HEK293 (cell line): Measurements from ENCODE around the gene ZNF593.

Experiments used
- CTCF ChIA-PET: fragments of 350-600 bp; formaldehyde crosslinking; extraction: SDS; loops from one replicate; lab custom pipeline; 2021; ENCODE audit warnings: antibody characterized with exemption; lab: Yijun Ruan, JAX
- POLR2A ChIA-PET: fragments of 300-600 bp; formaldehyde crosslinking; extraction: SDS; loops from one replicate; lab custom pipeline; 2020; ENCODE audit warnings: antibody characterized with exemption, inconsistent platforms; lab: Yijun Ruan, JAX
- H3K27ac ChIP-seq: fragments of 200-500 bp; sonication (Bioruptor generic); 2 replicates; pipeline ENCODE4 v1.5.1; 2014; ENCODE audit warnings: low read depth, low read length, control low read depth, inconsistent platforms; ENCODE audit errors: extremely low read depth
- H3K36me3 ChIP-seq, 2 experiments: fragments of 200-500 bp in 1 of 2; sonication (Bioruptor generic) in 1 of 2; 1 replicate in 1 of 2; 2 replicates in 1 of 2; pipeline ENCODE4 v1.5.1; 2014 to 2017; ENCODE audit warnings: inconsistent platforms in 2 of 2, low read length in 2 of 2; ENCODE audit not compliant: control insufficient read depth in 2 of 2, insufficient read depth in 1 of 2
- H3K4me1 ChIP-seq: fragments of 200-500 bp; sonication (Bioruptor generic); 2 replicates; pipeline ENCODE4 v1.5.1; 2014; ENCODE audit warnings: mild to moderate bottlenecking, low read length, inconsistent platforms; ENCODE audit not compliant: control insufficient read depth, insufficient read depth
- H3K4me3 ChIP-seq: 2 replicates; pipeline ENCODE4 v1.5.1; 2011; ENCODE audit warnings: low read depth, mild to moderate bottlenecking, control low read depth, low read length, moderate library complexity
- H3K9me3 ChIP-seq: fragments of 200-500 bp; sonication (Bioruptor generic); 2 replicates; pipeline ENCODE4 v1.5.1; 2014; ENCODE audit warnings: low read depth, low read length, inconsistent platforms; ENCODE audit not compliant: control insufficient read depth, insufficient read depth
- HOXC10 ChIP-seq: sonication (generic); formaldehyde crosslinking; IDR thresholded peaks from 2 replicates; pipeline ENCODE4 v1.8.1; 2023; ENCODE audit warnings: mild to moderate bottlenecking, missing genetic modification reagents
- HOXD13 ChIP-seq: sonication (generic); formaldehyde crosslinking; IDR thresholded peaks from 2 replicates; pipeline ENCODE4 v1.8.0; 2022; ENCODE audit warnings: missing genetic modification reagents, borderline replicate concordance
- KLF9 ChIP-seq: fragments of 450-650 bp; formaldehyde crosslinking; IDR thresholded peaks from 2 replicates; pipeline ENCODE4 v1.5.1; 2016; ENCODE audit warnings: missing biosample characterization, missing genetic modification characterization, low read depth
- SALL2 ChIP-seq: fragments of 450-650 bp; formaldehyde crosslinking; IDR thresholded peaks from 2 replicates; pipeline ENCODE4 v1.5.0; 2017; ENCODE audit warnings: missing biosample characterization, mild to moderate bottlenecking, missing genetic modification characterization, borderline replicate concordance
- ZIC2 ChIP-seq: fragments of 450-650 bp; formaldehyde crosslinking; IDR thresholded peaks from 2 replicates; pipeline ENCODE4 v1.5.1; 2016; ENCODE audit warnings: missing biosample characterization, missing genetic modification characterization
- ZNF138 ChIP-seq: fragments of 450-650 bp; formaldehyde crosslinking; IDR thresholded peaks from 2 replicates; pipeline ENCODE4 v1.5.1; 2016; ENCODE audit warnings: missing biosample characterization, missing genetic modification characterization, borderline replicate concordance
- ZNF23 ChIP-seq: fragments of 450-650 bp; formaldehyde crosslinking; IDR thresholded peaks from 2 replicates; pipeline ENCODE4 v1.5.1; 2016; ENCODE audit warnings: missing biosample characterization, missing genetic modification characterization, borderline replicate concordance
- ZNF24 ChIP-seq: fragments of 450-650 bp; formaldehyde crosslinking; IDR thresholded peaks from 2 replicates; pipeline ENCODE4 v1.5.1; 2016; ENCODE audit warnings: missing biosample characterization, missing genetic modification characterization
- ZNF311 ChIP-seq: fragments of 450-650 bp; formaldehyde crosslinking; IDR thresholded peaks from 2 replicates; pipeline ENCODE4 v1.5.1; 2017; ENCODE audit warnings: missing biosample characterization, missing genetic modification characterization, borderline replicate concordance
- ZNF394 ChIP-seq: fragments of 450-650 bp; formaldehyde crosslinking; IDR thresholded peaks from 2 replicates; pipeline ENCODE4 v1.5.1; 2016; ENCODE audit warnings: missing biosample characterization, missing genetic modification characterization, mild to moderate bottlenecking, moderate library complexity, borderline replicate concordance
- ZNF404 ChIP-seq: fragments of 450-650 bp; formaldehyde crosslinking; IDR thresholded peaks from 2 replicates; pipeline ENCODE4 v1.5.1; 2017; ENCODE audit warnings: missing biosample characterization, missing genetic modification characterization
- ZNF416 ChIP-seq: fragments of 450-650 bp; formaldehyde crosslinking; IDR thresholded peaks from 2 replicates; pipeline ENCODE4 v1.5.1; 2016; ENCODE audit warnings: missing biosample characterization, missing genetic modification characterization
- ZNF423 ChIP-seq: fragments of 450-650 bp; formaldehyde crosslinking; IDR thresholded peaks from 2 replicates; pipeline ENCODE4 v1.5.1; 2016; ENCODE audit warnings: missing biosample characterization, missing genetic modification characterization
- ZNF473 ChIP-seq: fragments of 450-650 bp; formaldehyde crosslinking; IDR thresholded peaks from 2 replicates; pipeline ENCODE4 v1.5.1; 2017; ENCODE audit warnings: missing biosample characterization, missing genetic modification characterization
- ZNF521 ChIP-seq: fragments of 450-650 bp; formaldehyde crosslinking; IDR thresholded peaks from 2 replicates; pipeline ENCODE4 v1.5.1; 2017; ENCODE audit warnings: missing biosample characterization, mild to moderate bottlenecking, missing genetic modification characterization
- ZNF530 ChIP-seq: fragments of 450-650 bp; formaldehyde crosslinking; IDR thresholded peaks from 2 replicates; pipeline ENCODE4 v1.5.1; 2016; ENCODE audit warnings: low read depth, missing biosample characterization, missing genetic modification characterization
- ZNF561 ChIP-seq: fragments of 450-650 bp; IDR thresholded peaks from 2 replicates; pipeline ENCODE4 v1.5.1; 2018; ENCODE audit warnings: missing biosample characterization, missing genetic modification characterization, borderline replicate concordance
- ZNF596 ChIP-seq: fragments of 450-650 bp; IDR thresholded peaks from 2 replicates; pipeline ENCODE4 v1.5.0; 2018; ENCODE audit warnings: missing biosample characterization, mild to moderate bottlenecking, missing genetic modification characterization, moderate library complexity
- ZNF670 ChIP-seq: fragments of 450-650 bp; formaldehyde crosslinking; IDR thresholded peaks from 2 replicates; pipeline ENCODE4 v1.5.1; 2016; ENCODE audit warnings: missing biosample characterization, missing genetic modification characterization, low read depth
- ZNF701 ChIP-seq: fragments of 450-650 bp; formaldehyde crosslinking; IDR thresholded peaks from 2 replicates; pipeline ENCODE4 v1.5.1; 2016; ENCODE audit warnings: missing biosample characterization, missing genetic modification characterization
- ZNF777 ChIP-seq: fragments of 450-650 bp; formaldehyde crosslinking; IDR thresholded peaks from 2 replicates; pipeline ENCODE4 v1.5.1; 2017; ENCODE audit warnings: missing biosample characterization, missing genetic modification characterization, borderline replicate concordance
- TF ChIP-seq, protein P1 (sequence below): fragments of 450-650 bp; formaldehyde crosslinking; IDR thresholded peaks from 2 replicates; pipeline ENCODE4 v1.5.1; 2017; ENCODE audit warnings: missing biosample characterization, missing genetic modification characterization
- TF ChIP-seq, protein P2 (sequence below): fragments of 450-650 bp; formaldehyde crosslinking; IDR thresholded peaks from 2 replicates; pipeline ENCODE4 v1.5.1; 2016; ENCODE audit warnings: missing biosample characterization, missing genetic modification characterization
- TF ChIP-seq, protein P3 (sequence below): fragments of 450-650 bp; formaldehyde crosslinking; IDR thresholded peaks from 2 replicates; pipeline ENCODE4 v1.5.1; 2016; ENCODE audit warnings: missing biosample characterization, missing genetic modification characterization
- TF ChIP-seq, protein P4 (sequence below): fragments of 450-650 bp; formaldehyde crosslinking; IDR thresholded peaks from 2 replicates; pipeline ENCODE4 v1.5.1; 2017; ENCODE audit warnings: missing biosample characterization, missing genetic modification characterization
- TF ChIP-seq, protein P5 (sequence below): fragments of 450-650 bp; formaldehyde crosslinking; IDR thresholded peaks from 2 replicates; pipeline ENCODE4 v1.5.1; 2016; ENCODE audit warnings: missing biosample characterization, missing genetic modification characterization
- TF ChIP-seq, protein P6 (sequence below): fragments of 450-650 bp; formaldehyde crosslinking; IDR thresholded peaks from 2 replicates; pipeline ENCODE4 v1.5.1; 2016; ENCODE audit warnings: missing biosample characterization, missing genetic modification characterization

The ZNF593 gene

DNA sequence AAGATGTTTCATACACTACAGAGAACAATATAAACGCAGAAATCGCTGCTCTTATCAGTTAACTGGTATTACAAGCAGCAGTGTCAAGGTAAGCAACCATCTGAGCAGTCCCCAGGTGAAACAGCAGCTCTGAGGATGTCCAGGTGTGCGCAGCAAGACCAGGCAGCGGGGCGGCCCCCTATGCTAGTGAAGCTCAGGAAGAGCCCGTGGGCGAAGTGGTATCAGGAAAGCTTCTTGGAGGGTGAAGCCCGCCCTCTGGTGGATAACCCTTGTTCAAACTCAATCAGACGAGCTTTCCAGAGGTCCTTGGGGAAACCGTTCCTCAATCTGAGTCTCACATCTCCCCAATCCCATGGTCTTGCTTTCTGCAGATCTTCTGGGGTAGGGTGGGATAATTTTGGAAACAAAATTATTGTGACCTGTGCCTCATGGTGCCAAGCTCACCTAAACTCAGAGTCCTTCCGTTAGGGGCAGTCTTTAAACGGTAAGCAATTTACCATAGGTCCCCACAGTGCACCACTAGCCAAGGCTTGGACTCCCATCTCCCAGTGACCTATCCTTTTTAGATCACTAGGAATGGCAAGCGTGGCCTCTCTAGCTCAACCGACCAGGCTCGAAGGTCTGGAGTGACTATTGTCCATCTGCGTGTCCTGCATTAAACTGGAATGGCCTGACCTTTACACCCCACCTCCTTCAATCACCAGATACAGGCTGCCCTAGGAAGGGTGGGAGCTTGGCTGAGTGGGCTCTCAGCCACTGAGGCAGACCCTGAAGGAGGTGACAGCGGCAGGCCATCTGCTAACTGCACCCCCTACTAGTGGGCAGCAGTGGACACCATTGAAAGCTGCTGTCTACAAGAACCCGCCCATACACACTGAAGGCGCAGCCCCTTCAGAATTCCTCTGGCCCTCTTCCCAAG is 24.4 kb upstream of the ZNF593 start (continued):
- TF ChIP-seq ZNF24 (tag by site-specific recombination) (no peak), HOXD13 (CRISPR knock-in tag) (no peak), ZIC2 (tag by site-specific recombination) (peak; percentile 67), ZNF777 (tag by site-specific recombination) (no peak), ZNF394 (tag by site-specific recombination) (peak; percentile 42; the same call in 1 of the 2 replicates), ZNF423 (no peak)
- TF ChIP-seq, protein P1, sequence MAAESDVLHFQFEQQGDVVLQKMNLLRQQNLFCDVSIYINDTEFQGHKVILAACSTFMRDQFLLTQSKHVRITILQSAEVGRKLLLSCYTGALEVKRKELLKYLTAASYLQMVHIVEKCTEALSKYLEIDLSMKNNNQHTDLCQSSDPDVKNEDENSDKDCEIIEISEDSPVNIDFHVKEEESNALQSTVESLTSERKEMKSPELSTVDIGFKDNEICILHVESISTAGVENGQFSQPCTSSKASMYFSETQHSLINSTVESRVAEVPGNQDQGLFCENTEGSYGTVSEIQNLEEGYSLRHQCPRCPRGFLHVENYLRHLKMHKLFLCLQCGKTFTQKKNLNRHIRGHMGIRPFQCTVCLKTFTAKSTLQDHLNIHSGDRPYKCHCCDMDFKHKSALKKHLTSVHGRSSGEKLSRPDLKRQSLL: no peak
- TF ChIP-seq, protein P2, sequence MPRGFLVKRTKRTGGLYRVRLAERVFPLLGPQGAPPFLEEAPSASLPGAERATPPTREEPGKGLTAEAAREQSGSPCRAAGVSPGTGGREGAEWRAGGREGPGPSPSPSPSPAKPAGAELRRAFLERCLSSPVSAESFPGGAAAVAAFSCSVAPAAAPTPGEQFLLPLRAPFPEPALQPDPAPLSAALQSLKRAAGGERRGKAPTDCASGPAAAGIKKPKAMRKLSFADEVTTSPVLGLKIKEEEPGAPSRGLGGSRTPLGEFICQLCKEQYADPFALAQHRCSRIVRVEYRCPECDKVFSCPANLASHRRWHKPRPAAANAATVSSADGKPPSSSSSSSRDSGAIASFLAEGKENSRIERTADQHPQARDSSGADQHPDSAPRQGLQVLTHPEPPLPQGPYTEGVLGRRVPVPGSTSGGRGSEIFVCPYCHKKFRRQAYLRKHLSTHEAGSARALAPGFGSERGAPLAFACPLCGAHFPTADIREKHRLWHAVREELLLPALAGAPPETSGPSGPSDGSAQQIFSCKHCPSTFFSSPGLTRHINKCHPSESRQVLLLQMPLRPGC (tag by site-specific recombination): no peak
- TF ChIP-seq, protein P3, sequence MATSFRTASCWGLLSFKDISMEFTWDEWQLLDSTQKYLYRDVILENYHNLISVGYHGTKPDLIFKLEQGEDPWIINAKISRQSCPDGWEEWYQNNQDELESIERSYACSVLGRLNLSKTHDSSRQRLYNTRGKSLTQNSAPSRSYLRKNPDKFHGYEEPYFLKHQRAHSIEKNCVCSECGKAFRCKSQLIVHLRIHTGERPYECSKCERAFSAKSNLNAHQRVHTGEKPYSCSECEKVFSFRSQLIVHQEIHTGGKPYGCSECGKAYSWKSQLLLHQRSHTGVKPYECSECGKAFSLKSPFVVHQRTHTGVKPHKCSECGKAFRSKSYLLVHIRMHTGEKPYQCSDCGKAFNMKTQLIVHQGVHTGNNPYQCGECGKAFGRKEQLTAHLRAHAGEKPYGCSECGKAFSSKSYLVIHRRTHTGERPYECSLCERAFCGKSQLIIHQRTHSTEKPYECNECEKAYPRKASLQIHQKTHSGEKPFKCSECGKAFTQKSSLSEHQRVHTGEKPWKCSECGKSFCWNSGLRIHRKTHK: no peak

DNA sequence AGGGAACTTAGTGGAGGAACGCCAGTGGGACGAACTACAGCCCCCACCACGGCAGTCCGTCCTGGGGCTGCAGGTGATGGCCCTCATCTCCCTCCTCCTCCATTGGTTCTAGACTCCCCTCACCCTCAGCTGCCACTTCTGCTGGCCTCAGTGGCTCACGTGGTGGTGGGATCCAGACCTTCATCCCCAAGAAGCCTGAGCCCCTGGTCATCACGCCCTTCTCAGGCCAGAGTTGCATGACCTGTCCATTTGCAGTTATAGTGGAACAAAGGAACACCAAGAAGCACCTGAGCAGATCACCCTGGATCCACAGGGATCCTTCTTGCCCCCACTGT is 23.8 kb upstream of the ZNF593 start:
- POLR2A ChIA-PET: interaction anchor here (1.1 to 1.5 kb wide), 2 partner anchors 38 to 110 kb away, joined by 3 to 10 read pairs; no protein-coding TSS in a partner anchor

More for the DNA sequence above, 23.8 kb upstream of the ZNF593 start:
- Histone ChIP-seq H3K4me1 (no peaks in the 10 kb centered on the region), H3K36me3 (no peaks in the 10 kb centered on the region), H3K4me3 (no peak overlapping the region), H3K9me3 (no peaks in the 10 kb centered on the region), H3K27ac (no peak overlapping the region)
- TF ChIP-seq ZNF596 (tag by site-specific recombination) (no peak), ZNF521 (no peak), ZNF404 (tag by site-specific recombination) (no peak), ZNF670 (tag by site-specific recombination) (no peak), ZNF530 (tag by site-specific recombination) (no peak), ZNF311 (tag by site-specific recombination) (no peak), ZNF561 (no peak), ZNF138 (no peak), ZNF416 (tag by site-specific recombination) (no peak), SALL2 (tag by site-specific recombination) (no peak), KLF9 (tag by site-specific recombination) (no peak), HOXC10 (CRISPR knock-in tag) (no peak), ZNF23 (no peak), ZNF701 (tag by site-specific recombination) (no peak), ZNF473 (tag by site-specific recombination) (no peak)
- TF ChIP-seq, protein P4, sequence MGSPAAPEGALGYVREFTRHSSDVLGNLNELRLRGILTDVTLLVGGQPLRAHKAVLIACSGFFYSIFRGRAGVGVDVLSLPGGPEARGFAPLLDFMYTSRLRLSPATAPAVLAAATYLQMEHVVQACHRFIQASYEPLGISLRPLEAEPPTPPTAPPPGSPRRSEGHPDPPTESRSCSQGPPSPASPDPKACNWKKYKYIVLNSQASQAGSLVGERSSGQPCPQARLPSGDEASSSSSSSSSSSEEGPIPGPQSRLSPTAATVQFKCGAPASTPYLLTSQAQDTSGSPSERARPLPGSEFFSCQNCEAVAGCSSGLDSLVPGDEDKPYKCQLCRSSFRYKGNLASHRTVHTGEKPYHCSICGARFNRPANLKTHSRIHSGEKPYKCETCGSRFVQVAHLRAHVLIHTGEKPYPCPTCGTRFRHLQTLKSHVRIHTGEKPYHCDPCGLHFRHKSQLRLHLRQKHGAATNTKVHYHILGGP: no peak
- TF ChIP-seq, protein P5, sequence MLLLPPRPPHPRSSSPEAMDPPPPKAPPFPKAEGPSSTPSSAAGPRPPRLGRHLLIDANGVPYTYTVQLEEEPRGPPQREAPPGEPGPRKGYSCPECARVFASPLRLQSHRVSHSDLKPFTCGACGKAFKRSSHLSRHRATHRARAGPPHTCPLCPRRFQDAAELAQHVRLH (tag by site-specific recombination): no peak
- TF ChIP-seq, protein P6, sequence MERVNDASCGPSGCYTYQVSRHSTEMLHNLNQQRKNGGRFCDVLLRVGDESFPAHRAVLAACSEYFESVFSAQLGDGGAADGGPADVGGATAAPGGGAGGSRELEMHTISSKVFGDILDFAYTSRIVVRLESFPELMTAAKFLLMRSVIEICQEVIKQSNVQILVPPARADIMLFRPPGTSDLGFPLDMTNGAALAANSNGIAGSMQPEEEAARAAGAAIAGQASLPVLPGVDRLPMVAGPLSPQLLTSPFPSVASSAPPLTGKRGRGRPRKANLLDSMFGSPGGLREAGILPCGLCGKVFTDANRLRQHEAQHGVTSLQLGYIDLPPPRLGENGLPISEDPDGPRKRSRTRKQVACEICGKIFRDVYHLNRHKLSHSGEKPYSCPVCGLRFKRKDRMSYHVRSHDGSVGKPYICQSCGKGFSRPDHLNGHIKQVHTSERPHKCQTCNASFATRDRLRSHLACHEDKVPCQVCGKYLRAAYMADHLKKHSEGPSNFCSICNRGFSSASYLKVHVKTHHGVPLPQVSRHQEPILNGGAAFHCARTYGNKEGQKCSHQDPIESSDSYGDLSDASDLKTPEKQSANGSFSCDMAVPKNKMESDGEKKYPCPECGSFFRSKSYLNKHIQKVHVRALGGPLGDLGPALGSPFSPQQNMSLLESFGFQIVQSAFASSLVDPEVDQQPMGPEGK (tag by site-specific recombination): no peak
- CTCF ChIA-PET: interaction anchor here (0.6 to 7.4 kb wide), 25 partner anchors 10 to 251 kb away, joined by 3 to 129 read pairs (median 9); partner anchors contain the start of gene FAM110D
